Lower lobe of right lung (tissue), 2 donors: ENCODE measurements around the gene EBP. TPM values are rescaled to one million over a fixed set of nuclear protein-coding genes. Genes with fewer than 3 reads are reported as not detected.

ENCODE experiments used
- ATAC-seq, 2 donors: fragments of 200-7000 bp; cut with Tn5 transposase; one replicate each; pipeline ENCODE4 v1.9.1; 2020 to 2022; ENCODE audit warnings: mild to moderate bottlenecking in 2 of 2, moderate library complexity in 2 of 2
- DNase-seq: peaks from one replicate; pipeline ENCODE4 v3.0.0-alpha.2; 2020
- H3K27ac ChIP-seq: fragments of 200-600 bp; one replicate; pipeline ENCODE4 v1.8.0; 2022
- H3K27me3 ChIP-seq: fragments of 200-600 bp; one replicate; pipeline ENCODE4 v1.8.0; 2022; ENCODE audit warnings: low read depth
- H3K36me3 ChIP-seq: fragments of 200-600 bp; one replicate; pipeline ENCODE4 v1.8.0; 2022; ENCODE audit warnings: mild to moderate bottlenecking
- H3K4me1 ChIP-seq: fragments of 200-600 bp; one replicate; pipeline ENCODE4 v1.8.0; 2022
- H3K4me3 ChIP-seq: fragments of 200-600 bp; one replicate; pipeline ENCODE4 v1.8.0; 2022; ENCODE audit warnings: mild to moderate bottlenecking
- H3K9me3 ChIP-seq: fragments of 200-600 bp; one replicate; pipeline ENCODE4 v1.8.0; 2022
- CTCF ChIP-seq: fragments of 200-600 bp; IDR thresholded peaks from one replicate; pipeline ENCODE4 v1.8.0; 2022; ENCODE audit warnings: antibody characterized with exemption, mild to moderate bottlenecking
- intact Hi-C: fragments of 100-400 bp; cut with DNase I; formaldehyde crosslinking; loops from one replicate; pipeline ENCODE4 v1.11.0; 2022
- total RNA-seq: library from RNA; stranded (reverse); fragmentation: NEBNext Ultra II Directional; extraction: Animal tissue kit (Norgen Biotek cat#: 25700); gene quantifications from one replicate; pipeline ENCODE4 v1.2.1, GENCODE V29; 2021
- donor health status: DM: no; HTN: yes; CAD: no; lungs with severe emphysema.

Gene EBP
- total RNA-seq, 1 donor from 2014 or later: 74.0 TPM

- H3K36me3 ChIP-seq: peaks cover 5% of the 10 kb centered on the region
- ATAC-seq: no peak
- H3K9me3 ChIP-seq: no peaks in the 10 kb centered on the region
- no peaks in the 10 kb centered on the region for H3K27me3 ChIP-seq
- intact Hi-C loops: no loop called here
- H3K4me3 ChIP-seq: no peak overlapping the region
- no peak for TF ChIP-seq CTCF
- H3K4me1 ChIP-seq: no peaks in the 10 kb centered on the region
- H3K27ac ChIP-seq: no peak overlapping the region
- DNase-seq: no peak
Measured at GRCh38 chrX:48513670-48514069, 7.9 kb upstream of the EBP start.

- no peaks in the 10 kb centered on the region for H3K9me3 ChIP-seq
- no peak overlapping the region for H3K4me3 ChIP-seq
- ATAC-seq (no peak), DNase-seq (no peak)
- no peak overlapping the region for H3K27ac ChIP-seq
- no peak for TF ChIP-seq CTCF
- H3K36me3 ChIP-seq: peaks cover 5% of the 10 kb centered on the region
- H3K27me3 ChIP-seq: no peaks in the 10 kb centered on the region
- no peaks in the 10 kb centered on the region for H3K4me1 ChIP-seq
- intact Hi-C loops: no loop called here
Measured at GRCh38 chrX:48514126-48514806, 7.3 kb upstream of the EBP start.

- TF ChIP-seq CTCF: no peak
- Histone ChIP-seq H3K4me3 (no peak overlapping the region), H3K27me3 (no peaks in the 10 kb centered on the region), H3K4me1 (no peaks in the 10 kb centered on the region), H3K27ac (no peak overlapping the region), H3K36me3 (peaks cover 5% of the 10 kb centered on the region), H3K9me3 (no peaks in the 10 kb centered on the region)
- intact Hi-C loops: no loop called here
- no peak for DNase-seq
- no peak for ATAC-seq
Measured at GRCh38 chrX:48514868-48515460, 6.6 kb upstream of the EBP start.

GRCh38 chrX:48515842-48516241 lies 5.8 kb upstream of the EBP start:
- intact Hi-C loops: no loop called here

GRCh38 chrX:48516285-48516684 lies 5.3 kb upstream of the EBP start:
- no peak overlapping the region for H3K4me3 ChIP-seq

More at GRCh38 chrX:48515842-48516241, 5.8 kb upstream of the EBP start:
- no peak for TF ChIP-seq CTCF
- Histone ChIP-seq H3K27ac (no peak overlapping the region), H3K4me1 (no peaks in the 10 kb centered on the region), H3K36me3 (peaks cover 5% of the 10 kb centered on the region), H3K27me3 (no peaks in the 10 kb centered on the region), H3K9me3 (no peaks in the 10 kb centered on the region), H3K4me3 (no peak overlapping the region)
- ATAC-seq (no peak), DNase-seq (no peak)

More at GRCh38 chrX:48516285-48516684, 5.3 kb upstream of the EBP start:
- Histone ChIP-seq H3K36me3 (peaks cover 5% of the 10 kb centered on the region), H3K27me3 (no peaks in the 10 kb centered on the region), H3K9me3 (no peaks in the 10 kb centered on the region), H3K27ac (no peak overlapping the region), H3K4me1 (no peaks in the 10 kb centered on the region)
- TF ChIP-seq CTCF: no peak
- no peak for DNase-seq
- ATAC-seq: no peak
- intact Hi-C loops: no loop called here
